ENCODE data around the gene BDH1.

DNA sequence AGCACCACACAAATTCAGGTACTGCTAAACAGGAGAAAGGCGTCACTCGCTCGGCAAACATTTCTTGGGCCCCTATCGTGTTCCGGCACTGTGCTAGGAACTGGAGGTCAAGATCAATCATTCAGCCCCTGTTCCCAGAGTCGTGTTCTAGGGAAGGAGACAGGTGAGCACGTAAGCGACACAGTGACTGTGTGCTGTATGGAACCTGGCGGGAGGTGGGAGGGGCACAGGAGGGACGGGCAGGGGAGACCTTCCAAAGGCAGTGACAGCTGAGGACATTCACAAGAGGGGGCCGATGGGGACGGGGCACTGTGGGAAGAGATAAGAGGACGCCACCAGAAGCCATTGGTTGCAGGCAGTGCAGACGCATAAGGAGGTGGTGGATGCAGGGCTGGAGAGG, 32.2 kb downstream of the BDH1 start:
- TF ChIP-seq ZC3H10 (CRISPR knock-in tag; IDR thresholded peaks at IDR 0.05): no peak
- no peak for TF ChIP-seq PPARA (CRISPR knock-in tag; IDR thresholded peaks at IDR 0.05; ENCODE audit: borderline replicate concordance)
